Endometrial microvascular endothelial cells (primary cell): ENCODE measurements around the gene ANP32A. TPM values are rescaled to one million over a fixed set of nuclear protein-coding genes. Genes with fewer than 3 reads are reported as not detected.

Source experiments
- in situ Hi-C: cut with HindIII; loops from 2 replicates; pipeline ENCODE4 v1.10.0; 2017; ENCODE audit warnings: low sequenced_read_pairs, low pct_unique_long_range_greater_than_20kb; ENCODE audit errors: inconsistent ontology term
- total RNA-seq: library from RNA; depleted of rRNA; stranded (reverse); fragments of >200 nt; gene quantifications from one replicate; pipeline ENCODE4 v1.2.3, GENCODE V29; 2015; ENCODE audit errors: inconsistent ontology term

Gene ANP32A
- total RNA-seq, 1 donor from 2014 or later, result 91.5 TPM

DNA sequence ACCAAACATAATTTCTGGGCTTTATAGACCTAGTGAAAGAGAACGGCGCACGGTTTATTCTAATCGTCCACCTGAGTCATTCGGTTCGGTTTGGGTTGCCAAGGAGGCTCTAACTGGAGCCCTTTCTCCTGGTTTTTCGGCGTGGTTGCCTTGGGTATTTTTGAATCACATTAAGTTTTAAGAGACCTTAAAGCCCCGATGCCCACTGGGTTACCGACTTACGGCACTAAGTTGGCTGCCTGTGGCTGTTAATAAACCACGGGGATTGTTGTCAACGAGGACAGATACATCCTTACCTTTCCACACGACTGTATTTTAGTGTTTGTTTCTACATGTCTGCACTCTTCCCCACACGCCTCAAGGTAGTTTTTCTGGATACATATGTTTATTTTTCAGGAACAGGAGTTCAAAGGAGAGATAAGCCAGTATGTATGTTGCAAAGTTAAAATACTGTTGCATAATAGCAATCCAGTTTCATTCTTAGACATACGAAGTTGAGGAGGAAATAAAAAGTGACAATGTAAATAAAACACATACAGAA, 1.2 kb upstream of the ANP32A start:
- in situ Hi-C loops, result no loop called here

- in situ Hi-C loops, result no loop called here
Observed at GRCh38 chr15:68821190-68821840, 620 bp upstream of the ANP32A start.

- in situ Hi-C loops, result no loop called here
Observed at GRCh38 chr15:68819495-68820294, 1.0 kb downstream of the ANP32A start.

DNA sequence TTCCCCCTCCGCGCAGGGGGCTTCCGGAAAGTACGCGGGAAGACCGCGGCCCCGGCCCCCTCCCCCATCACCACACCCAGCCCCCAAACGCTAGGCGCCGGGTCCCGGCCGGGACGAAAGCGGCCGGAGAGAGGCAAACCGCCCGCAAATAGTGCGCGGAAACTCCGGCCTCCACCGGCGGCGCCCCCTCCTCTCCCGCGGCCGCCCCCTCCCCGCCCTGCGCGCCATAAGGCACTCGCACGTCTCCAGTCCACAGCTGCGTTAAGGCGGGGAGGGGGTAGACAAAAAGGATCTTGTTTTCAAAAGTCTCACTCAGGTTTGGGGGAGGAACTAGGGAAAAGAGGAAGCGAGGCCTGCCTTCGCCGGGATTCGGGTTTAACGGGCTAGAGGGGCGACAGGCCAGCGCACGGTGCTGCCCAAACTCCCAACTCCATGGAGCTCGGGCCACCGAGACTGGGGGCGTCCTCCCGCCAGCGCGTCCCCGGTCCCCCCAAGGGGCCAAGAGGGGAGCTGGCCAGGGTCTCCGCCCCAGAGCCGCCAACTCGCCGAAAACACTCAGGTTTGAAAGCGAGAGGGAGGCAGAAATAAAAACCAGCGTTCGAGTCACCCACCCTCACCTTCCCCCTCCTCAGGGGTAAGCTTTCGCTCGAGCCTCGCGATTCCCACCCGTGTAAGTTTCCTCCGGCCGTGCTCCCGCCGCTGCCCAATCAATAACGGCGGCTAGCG, 1.8 kb downstream of the ANP32A start:
- in situ Hi-C loops, result no loop called here

- in situ Hi-C loops, result no loop called here
Observed at GRCh38 chr15:68818066-68818768, 2.5 kb downstream of the ANP32A start.

GRCh38 chr15:68817304-68818065, 3.2 kb downstream of the ANP32A start:
- in situ Hi-C loops, result no loop called here

DNA sequence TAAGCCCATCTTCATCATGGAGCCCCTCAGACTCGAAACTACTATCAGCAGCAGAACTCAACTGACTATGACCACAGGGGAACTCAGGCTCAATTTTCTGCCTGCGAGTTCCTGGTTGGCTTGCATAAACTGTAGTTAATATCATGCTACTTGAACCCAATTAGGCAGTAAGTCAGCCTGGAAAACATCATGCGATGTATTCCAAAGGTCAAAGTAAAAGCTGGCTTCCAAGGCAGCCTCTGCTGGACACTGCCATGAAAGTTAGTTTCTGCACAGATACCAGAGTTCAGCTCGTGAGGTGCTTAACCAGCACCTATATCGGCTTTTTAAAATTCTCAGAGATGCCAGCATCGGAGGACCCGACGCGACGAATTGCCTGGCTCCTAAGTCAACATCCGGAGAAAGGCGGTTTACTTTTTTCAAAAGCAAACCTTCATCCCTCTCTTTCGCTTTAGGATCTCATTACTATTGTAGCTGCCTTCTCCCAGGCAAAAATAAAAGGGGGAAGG, 3.8 kb downstream of the ANP32A start:
- in situ Hi-C loops, result no loop called here

- in situ Hi-C loops, result no loop called here
Observed at GRCh38 chr15:68816158-68816557, 4.5 kb downstream of the ANP32A start.

- in situ Hi-C loops, result no loop called here
Observed at GRCh38 chr15:68815598-68815997, 5.1 kb downstream of the ANP32A start.

- in situ Hi-C loops, result no loop called here
Observed at GRCh38 chr15:68814596-68814995, 6.1 kb downstream of the ANP32A start.

- in situ Hi-C loops, result no loop called here
Observed at GRCh38 chr15:68812597-68813431, 7.9 kb downstream of the ANP32A start.

GRCh38 chr15:68812069-68812468, 8.6 kb downstream of the ANP32A start:
- in situ Hi-C loops, result no loop called here

- in situ Hi-C loops, result no loop called here
Observed at GRCh38 chr15:68809517-68809916, 11.2 kb downstream of the ANP32A start.

GRCh38 chr15:68808770-68809169, 11.9 kb downstream of the ANP32A start:
- in situ Hi-C loops, result no loop called here

GRCh38 chr15:68808091-68808490, 12.6 kb downstream of the ANP32A start:
- in situ Hi-C loops, result no loop called here

DNA sequence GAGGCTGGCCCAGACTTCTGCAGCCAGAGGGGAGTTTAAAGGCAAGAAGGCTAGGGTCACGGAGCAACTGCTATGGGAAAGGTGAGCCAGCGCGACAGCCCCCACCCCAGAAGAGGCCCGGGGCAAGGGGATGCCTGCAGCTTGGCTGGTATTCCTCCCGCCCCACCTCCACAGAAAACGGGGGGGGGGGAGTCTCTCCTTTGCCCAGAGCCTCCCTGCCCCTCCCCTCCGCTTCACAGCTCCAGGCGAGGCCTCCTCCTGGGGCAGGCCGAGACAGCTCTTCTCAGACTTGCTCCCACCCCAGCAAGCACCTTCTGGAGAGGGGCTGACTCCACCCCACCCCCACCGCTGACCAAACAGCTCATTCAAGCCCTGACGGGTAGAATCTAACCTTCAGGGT, 13.4 kb downstream of the ANP32A start:
- in situ Hi-C loops, result no loop called here
